AG04450 (cell line): Measurements from ENCODE around the gene USP34. TPM values are rescaled to one million over a fixed set of nuclear protein-coding genes. Genes with fewer than 3 reads are reported as not detected.

ENCODE experiments used
- CTCF ChIA-PET: fragments of 300-600, 350-600 bp; formaldehyde crosslinking; extraction: SDS; loops from one replicate; lab custom pipeline; 2022; ENCODE audit warnings: antibody characterized with exemption, inconsistent platforms; lab: Charles Lee
- POLR2A ChIA-PET: fragments of 350-600 bp; formaldehyde crosslinking; extraction: SDS; loops from one replicate; lab custom pipeline; 2021; ENCODE audit warnings: antibody characterized with exemption, inconsistent platforms; lab: Yijun Ruan, JAX
- DNase-seq: peaks from one replicate; pipeline ENCODE4 v3.0.0-alpha.2; 2011; ENCODE audit warnings: low read depth, low spot score
- H3K27ac ChIP-seq: one replicate; pipeline ENCODE4 v1.5.1; 2012; ENCODE audit warnings: low read depth, low read length, control low read depth
- H3K27me3 ChIP-seq: one replicate; pipeline ENCODE4 v1.6.0; 2012; ENCODE audit warnings: low read length; ENCODE audit not compliant: control insufficient read depth, insufficient read depth
- H3K4me3 ChIP-seq: 2 replicates; pipeline ENCODE4 v1.5.1; 2011; ENCODE audit warnings: mild to moderate bottlenecking, low read depth, low read length, control low read depth
- H3K9me3 ChIP-seq: 2 replicates; pipeline ENCODE4 v1.5.1; 2012; ENCODE audit warnings: low read length; ENCODE audit not compliant: control insufficient read depth, insufficient read depth
- CTCF ChIP-seq: IDR thresholded peaks from 2 replicates; pipeline ENCODE4 v1.5.1; 2011; ENCODE audit warnings: low read depth, low read length, control low read depth, inconsistent platforms
- polyA plus RNA-seq: library from polyadenylated mRNA; depleted of rRNA; stranded (reverse); fragments of >200 nt; gene quantifications from 2 replicates; pipeline ENCODE4 v1.2.3, GENCODE V29; 2011

The USP34 gene
- polyA plus RNA-seq, 1 experiment: 92.3 TPM

- no peak for TF ChIP-seq CTCF
- Histone ChIP-seq H3K9me3 (no peaks in the 10 kb centered on the region; the same call in 1 of the 2 replicates), H3K27me3 (no peaks in the 10 kb centered on the region), H3K4me3 (no peak overlapping the region), H3K27ac (no peak overlapping the region)
- ChIA-PET CTCF (no interaction called here), POLR2A (no interaction called here)
- no peak for DNase-seq
Measured at GRCh38 chr2:61272421-61273070, 198.3 kb downstream of the USP34 start.

- no peak for DNase-seq
- H3K27ac ChIP-seq: no peak overlapping the region
- H3K9me3 ChIP-seq: no peaks in the 10 kb centered on the region; the same call in 1 of the 2 replicates
- no peak for TF ChIP-seq CTCF
- H3K4me3 ChIP-seq: no peak overlapping the region
- CTCF ChIA-PET: interaction anchor here (0.6 kb wide), 1 partner anchor 86 kb away, joined by 4 read pairs; no protein-coding TSS in a partner anchor
- POLR2A ChIA-PET: interaction anchor here (0.6 kb wide), 1 partner anchor 8 kb away, joined by 4 read pairs; no protein-coding TSS in a partner anchor
- H3K27me3 ChIP-seq: no peaks in the 10 kb centered on the region
Measured at GRCh38 chr2:61268249-61268648, 202.6 kb downstream of the USP34 start.

GRCh38 chr2:61266632-61267505 lies 204.0 kb downstream of the USP34 start:
- TF ChIP-seq CTCF: no peak
- Histone ChIP-seq H3K4me3 (no peak overlapping the region), H3K9me3 (no peaks in the 10 kb centered on the region; the same call in 1 of the 2 replicates), H3K27ac (no peak overlapping the region), H3K27me3 (no peaks in the 10 kb centered on the region)
- DNase-seq: no peak
- CTCF ChIA-PET: no interaction called here
- POLR2A ChIA-PET: no interaction called here

GRCh38 chr2:61263830-61264229 lies 207.1 kb downstream of the USP34 start:
- TF ChIP-seq CTCF: no peak
- no peak overlapping the region for H3K4me3 ChIP-seq
- H3K9me3 ChIP-seq: no peaks in the 10 kb centered on the region; the same call in 1 of the 2 replicates
- ChIA-PET POLR2A (no interaction called here), CTCF (interaction anchor here (1.3 kb wide), 1 partner anchor 9 kb away, joined by 5 read pairs; no protein-coding TSS in a partner anchor)
- DNase-seq: no peak
- H3K27ac ChIP-seq: no peak overlapping the region
- H3K27me3 ChIP-seq: no peaks in the 10 kb centered on the region
